ENCODE measurements around the gene HACL1.
"Not testable (repeated sequence)": the region's sequence is repeated elsewhere in the genome, so short reads cannot be mapped to it uniquely, and the experiment has no call there.

HACL1 gene

DNA sequence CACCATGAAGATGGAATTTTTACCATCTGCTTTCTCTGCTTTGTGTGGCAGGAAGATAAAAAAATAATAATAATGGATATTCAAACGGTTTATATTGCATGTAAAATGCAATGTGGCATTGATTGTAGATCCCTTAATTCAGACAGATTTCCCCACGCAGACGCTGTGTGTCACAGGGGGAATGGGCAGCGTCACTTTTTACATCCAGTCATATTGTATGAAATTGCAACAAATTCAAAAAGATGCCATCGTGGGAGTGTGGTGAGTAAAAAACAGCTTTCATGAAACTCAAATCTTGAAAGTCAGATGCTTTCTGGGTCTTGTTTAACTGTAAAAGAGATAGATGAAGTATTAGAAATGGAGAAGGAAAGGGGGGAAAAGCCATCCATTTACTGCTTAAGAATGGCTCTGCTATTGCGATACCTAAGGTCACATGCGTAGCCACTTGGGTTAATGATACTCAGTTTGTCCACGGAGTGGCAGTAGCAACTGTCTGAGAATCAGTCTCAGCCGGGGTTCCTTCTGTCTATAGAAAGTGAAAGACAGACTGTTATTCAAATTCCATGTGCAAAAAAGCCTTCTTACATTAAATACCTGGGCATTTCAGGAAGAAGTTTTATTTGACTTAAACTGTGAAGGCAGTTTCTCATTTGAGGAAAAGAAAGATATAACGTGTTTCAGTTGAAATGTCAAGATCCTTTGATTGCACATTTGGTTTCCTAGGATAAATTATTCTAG lies 28.7 kb upstream of the HACL1 start:
- peak; percentile 19 for DNase-seq

DNA sequence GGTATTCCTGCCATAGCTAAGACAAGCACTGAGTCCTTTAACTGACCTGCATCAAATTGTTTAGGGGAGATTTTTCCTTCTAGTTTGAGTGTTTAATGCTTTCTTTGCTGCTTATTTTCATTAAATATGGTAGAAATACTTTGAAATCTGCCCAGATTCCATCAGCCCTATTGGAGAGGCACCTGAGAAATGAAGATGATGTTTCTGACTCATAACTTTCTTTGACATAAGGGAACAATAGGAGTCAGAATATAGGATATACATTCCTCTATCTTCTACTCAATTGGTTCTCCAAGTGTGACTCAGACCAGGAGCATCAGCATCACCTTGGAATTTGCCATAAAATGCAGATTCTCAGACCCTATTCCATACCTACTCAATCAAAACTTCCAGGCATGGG lies 27.6 kb upstream of the HACL1 start:
- no peak for DNase-seq

DNA sequence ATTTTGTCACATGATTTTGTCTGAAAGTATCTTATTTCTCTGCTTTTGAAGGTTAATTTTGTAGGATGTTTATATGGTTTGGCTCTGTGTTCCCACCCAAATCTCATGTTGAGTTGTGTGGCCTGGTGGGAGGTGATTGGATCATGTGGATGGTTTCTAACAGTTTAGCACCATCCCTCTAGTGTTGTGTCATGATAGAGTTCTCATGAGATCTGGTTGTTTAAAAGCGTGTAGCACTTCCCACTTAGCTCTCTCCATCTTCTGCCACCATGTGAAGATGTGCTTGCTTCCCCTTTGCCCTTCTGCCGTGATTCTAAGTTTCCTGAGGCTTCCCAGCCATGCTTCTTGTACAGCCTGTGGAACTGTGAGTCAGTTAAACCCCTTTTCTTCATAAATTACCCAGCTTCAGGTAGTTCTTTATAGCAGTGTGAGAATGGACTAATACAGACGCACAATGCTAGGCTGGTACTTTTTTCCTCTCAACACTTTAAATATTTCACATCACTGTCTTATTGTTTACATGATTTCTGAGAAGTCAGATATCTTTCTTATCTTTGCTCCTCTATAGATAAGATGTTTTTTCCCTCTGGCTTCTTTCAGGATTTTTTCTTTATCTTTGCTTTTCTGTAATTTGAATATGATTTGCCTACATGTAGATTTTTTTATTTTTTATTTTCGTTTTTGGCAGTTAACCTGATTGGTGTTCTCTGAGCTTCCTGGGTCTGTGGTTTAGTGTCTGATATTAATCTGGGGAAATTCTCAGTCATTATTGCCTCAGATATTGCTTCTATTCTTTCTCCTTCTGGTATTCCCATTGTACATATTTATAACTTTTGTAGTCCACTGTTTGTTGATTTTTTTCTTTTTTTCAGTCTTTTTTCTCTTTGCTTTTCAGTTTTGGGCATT lies 22.4 kb upstream of the HACL1 start:
- DNase-seq = no peak

DNA sequence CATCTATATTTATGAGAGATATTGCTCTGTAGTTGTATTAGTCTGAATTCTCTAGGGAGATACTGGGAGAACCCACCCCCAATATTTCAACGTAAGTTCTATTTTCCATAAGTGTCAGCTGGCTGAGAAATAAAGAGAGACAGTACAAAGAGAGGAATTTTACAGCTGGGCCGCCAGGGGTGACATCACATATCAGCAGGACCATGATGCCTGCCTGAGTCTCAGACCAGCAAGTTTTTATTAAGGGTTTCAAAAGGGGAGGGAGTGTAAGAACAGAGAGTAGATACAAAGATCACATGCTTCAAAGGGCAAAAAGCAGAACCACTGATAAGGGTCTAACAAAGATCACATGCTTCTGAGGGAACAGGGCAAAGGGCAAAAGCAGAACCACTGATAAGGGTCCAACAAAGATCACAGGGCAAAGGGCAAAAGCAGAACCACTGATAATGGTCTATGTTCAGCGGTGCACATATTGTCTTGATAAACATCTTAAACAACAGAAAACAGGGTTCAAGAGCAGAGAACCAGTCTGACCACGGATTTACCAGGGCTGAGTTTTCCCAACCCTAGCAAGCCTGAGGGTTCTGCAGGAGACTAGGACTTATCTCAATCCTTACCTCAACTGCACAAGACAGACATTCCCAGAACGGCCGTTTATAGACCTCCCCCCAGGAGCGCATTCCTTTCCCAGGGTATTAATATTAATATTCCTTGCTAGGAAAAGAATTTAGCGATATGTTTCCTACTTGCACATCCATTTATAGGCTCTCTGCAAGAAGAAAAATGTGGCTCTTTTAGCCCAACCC lies 18.5 kb upstream of the HACL1 start:
- not testable (repeated sequence) for DNase-seq

DNA sequence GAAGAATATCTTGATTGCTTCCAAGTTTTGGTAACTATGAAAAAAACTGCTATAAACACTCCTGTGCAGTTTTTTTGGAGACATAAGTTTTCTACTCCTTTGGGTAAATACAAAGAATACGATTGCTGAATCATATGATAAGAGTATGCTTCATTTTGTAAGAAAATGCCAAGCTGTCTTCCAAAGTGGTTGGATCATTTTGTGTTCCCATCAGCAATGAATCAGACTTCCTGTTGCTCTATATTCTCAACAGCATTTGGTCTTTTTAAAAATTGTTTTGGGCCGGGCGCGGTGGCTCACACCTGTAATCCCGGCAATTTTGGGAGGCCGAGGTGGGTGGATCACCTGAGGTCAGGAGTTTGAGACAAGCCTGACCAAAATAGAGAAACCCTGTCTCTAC lies 14.7 kb upstream of the HACL1 start:
- no peak for DNase-seq

DNA sequence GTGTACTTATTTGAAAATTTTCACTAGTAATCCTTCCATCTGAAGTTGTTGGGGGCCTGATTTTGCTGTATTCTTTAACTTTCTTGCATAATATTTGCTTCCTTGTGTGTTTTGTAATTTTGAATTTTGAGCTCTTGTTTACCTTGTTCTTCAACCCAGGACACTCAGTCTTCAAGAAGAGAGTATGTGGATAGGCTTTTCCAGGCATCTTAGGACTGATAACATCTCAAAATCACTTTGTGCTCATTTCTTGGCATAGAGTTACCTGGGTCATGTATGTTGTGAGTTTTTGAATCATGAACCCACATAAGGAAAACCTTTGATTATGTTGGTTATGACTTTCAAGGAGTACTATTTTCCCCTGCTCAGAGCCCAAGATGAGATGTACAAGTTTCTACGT lies 13.6 kb upstream of the HACL1 start:
- no peak for DNase-seq

DNA sequence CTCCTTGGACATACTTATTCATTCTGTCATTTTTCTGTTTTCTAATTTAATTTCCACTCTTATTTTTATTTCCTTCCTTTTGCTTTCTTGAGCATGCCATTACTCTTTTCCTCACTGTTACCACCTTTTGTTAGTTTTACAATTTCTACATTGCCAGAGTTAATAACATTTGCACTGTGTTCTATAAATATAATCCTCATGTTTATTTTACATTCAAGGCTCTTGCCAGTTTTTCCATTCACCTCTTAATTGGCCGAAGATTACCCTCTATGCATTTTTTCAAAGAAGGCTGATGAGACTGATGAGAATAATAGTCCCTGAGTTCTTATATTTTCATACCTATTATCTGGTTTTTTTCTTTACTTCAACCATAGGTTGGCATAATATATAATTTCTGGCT lies 10.6 kb upstream of the HACL1 start:
- no peak for DNase-seq

DNA sequence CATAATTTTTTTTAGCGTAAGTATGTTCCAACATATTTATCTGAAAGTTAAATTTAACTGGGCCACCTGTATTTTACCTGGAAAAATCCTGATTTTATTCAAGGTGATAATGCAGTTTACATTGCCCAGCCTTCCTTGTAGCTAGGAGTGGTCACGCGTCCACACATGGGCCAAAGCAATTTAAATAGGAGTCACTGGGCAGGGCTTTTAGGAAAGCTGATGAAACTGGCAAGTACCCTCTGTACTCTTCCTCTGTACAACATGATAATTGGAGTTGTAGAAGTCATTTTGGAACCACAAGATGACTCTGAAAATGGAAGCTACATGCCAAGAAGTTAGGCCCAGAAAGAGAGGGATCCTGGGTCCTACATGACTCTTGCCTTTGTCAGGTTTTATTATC lies 9.6 kb upstream of the HACL1 start:
- DNase-seq = no peak

DNA sequence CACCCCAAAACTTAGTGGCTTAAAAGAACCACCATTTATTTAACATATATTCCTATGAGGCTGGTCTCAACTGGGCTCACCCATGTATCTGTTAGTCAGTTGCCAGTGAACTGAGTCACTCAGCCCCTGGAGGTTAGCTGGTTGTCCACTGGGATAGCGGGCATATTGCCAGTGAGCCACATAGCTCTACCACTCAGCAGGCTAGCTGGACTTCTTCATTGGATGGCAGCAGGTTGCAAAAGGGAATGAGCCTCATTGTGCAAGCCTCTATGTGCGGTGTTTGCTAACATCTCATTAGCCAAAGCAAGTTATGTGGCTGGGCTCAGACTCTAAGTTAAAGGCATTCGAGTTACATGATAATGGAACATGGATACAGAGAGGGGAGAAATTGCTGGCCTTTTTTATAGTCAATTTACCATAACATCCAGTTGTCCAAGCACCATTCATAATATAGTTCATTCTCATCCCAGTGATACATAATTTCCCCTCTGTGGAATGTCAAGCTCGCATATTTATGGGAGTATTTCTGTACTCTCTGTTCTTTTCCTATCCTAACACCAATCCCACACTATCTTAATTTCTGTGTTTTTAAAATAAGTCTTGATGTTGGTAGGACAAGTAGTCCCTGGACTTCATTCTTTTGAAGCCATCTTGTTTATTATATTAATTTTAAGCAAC lies 8.9 kb upstream of the HACL1 start:
- no peak for DNase-seq

DNA sequence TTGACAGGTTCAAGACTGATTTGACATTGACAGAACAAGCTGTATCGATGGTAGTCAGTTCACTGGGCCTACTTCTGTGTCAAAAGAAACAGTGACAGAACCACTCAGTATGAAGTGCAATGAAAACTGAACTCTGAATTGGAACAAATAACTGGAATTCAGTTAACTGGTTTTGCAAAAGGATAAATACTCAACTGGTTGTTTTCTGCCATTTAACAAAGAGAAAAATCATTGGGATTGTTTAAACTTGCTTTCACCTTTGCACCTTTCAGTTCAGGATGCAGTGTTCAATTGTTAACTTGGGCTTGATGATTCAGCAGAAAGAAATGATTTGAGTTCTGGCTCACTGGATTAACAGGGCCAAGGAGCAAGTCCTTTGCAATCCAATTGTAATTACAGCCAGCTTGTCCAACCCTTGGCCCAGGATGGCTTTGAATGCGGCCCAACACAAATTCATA lies 5.1 kb upstream of the HACL1 start:
- DNase-seq = no peak

DNA sequence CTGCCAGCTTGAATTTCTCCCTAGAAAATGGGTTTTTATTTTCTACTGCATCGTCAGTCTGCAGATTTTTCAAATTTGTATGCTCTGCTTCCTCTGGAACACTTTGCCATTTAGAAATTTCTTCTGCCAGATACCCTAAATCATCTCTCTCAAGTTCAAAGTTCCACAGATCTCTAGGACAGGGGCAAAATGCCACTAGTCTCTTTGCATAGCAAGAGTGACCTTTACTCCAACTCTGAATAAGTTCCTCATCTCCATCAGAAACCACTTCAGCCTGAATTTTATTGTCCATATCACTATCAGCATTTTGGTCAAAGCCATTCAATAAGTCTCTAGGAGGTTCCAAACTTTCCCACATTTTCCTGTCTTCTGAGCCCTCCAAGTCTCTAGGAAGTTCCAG lies 3.2 kb upstream of the HACL1 start:
- DNase-seq = not testable (repeated sequence)

DNA sequence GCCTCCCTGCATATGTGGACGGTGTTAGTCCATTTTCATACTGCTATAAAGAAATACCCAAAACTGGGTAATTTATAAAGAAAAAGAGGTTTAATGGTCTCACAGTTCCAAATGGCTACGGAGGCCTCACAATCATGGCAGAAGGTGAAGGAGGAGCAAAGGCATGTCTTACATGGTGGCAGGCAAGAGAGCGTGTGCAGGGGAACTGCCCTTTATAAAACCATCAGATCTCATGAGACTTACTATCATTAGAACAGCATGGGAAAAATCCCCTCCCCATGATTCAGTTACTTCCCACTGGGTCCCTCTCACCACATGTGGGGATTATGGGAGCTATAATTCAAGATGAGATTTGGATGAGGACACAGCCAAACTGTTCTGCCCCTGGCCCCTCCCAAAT lies 1.4 kb upstream of the HACL1 start:
- DNase-seq = not testable (repeated sequence)

DNA sequence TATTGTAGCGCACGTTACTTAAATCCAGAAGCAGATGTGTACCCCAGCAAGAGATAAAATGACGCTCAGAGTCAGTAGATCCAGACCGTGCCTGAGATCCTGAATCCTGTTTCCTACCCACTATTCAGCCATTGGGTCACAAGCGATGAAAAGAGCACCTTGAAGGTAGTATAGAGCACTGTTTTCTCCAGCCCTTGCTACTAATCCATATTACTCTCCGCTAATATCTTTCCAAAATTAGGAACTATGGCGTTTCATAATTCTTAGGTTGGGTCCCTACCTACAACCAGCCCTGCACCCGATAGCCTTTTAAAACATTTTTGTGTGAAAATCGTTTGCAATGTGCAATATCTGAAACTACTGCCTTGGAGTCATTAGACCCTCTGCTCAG lies 772 bp upstream of the HACL1 start:
- no peak for DNase-seq

DNA sequence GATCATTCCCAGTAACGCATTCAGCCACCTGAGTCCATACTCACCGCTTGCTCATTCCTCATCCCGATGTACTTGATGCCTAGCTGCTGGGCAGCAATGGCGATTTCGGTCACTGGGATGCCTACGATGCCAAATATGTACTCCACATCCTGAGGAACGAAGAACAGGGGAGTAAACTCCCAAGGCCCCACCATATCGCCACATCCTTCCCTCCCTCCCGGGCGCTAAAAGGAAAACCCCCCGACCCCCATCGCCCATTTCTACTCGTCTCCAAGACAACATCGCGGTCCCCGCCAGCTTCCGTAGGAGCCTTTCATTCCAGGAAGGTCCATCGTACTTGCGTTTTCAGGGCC lies 347 bp downstream of the HACL1 start:
- no peak for DNase-seq

DNA sequence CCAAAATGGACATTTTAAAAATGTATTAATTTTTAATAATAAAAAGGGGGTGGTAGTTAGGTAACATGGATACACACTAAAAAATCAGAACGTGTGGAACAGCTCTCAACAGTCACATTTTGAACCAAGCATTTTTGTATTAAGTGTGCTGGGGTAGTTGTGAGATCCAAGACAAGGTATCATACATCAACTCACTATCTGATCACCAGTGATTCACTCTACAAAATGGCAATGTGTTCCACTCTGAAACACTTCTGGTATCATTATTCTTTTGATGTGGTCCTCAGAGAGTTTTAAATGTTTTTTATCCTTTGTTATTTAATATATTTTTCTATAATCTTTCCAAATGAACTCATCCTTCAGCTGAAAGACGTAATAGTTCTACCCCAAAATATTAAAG lies 5.4 kb downstream of the HACL1 start:
- no peak for DNase-seq

DNA sequence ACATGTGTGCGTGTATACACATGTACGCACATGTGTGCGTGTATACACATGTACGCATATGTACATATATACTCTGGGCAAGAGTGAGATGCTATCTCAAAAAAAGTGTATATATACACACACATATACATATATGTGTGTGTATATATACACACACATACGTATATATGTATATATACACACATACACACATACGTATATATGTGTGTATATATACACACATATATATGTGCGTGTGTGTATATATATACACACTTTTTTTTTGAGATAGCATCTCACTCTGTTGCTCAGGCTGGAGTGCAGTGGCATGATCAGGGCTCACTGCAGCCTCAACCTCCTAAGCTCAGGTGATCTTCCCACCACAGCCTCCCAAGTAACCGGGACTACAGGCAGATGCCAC lies 8.4 kb downstream of the HACL1 start:
- DNase-seq = no peak

DNA sequence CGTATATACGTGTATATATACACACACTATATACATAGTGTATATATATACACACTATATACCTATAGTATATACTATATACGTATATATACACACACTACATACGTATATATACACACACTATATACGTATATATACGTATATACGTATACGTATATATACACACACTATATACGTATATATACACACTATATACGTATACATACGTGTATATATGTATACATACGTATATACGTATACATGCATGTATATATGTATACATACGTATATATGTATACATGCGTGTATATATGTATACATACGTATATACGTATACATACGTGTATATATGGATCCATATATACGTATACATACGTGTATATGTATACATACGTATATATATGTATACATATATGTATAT lies 9.4 kb downstream of the HACL1 start:
- no peak for DNase-seq

DNA sequence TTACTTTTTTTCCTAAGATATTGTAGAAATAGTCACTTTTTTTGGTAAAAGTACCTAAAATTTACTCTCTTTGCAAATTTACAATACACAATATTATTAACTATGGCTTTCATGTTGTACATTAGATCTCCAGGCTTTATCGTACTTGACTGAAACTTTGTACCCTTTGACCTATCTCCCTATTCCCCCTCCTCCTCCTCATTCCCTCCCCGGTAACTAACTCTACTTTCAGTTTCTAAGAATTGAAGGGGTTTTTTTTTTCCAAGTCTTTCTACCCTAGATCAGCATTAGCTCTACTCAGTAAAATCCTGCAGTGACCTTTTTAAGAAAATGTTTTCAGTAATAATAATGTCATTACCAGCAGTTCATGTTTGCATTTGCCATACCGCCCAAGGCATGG lies 10.1 kb downstream of the HACL1 start:
- DNase-seq = no peak

DNA sequence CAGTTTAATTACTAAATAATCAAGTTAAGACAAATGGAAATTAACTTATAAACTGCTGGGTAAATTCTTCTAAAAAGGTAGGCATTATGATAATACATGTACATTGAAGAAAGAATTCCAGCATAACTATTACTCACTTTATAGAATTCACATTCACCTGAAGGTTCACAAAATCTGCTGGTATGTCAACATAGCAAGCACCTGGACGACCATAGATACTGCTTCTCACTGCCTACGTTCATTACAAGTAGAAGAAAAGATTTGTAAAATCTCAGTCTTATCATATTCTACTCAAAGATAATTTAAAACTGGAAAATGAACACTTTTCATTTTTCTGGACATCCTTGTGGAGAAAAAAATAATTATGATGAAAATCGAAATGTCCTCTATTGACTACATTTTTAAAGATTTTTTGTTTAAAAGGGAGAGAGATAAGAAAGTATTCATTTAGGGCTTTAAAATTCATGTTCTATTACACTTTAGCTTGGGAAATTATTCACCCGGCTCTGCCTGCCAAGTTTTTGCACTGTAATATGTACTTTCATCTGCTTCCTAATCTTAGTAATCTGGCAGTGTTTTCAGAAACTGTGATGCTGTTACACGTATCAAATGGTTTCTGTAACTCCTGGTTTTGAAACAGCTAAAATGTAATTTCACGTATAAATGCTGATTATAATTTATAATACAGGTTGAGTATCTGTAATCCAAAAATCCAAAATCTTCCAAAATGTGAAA lies 16.1 kb downstream of the HACL1 start:
- no peak for DNase-seq

DNA sequence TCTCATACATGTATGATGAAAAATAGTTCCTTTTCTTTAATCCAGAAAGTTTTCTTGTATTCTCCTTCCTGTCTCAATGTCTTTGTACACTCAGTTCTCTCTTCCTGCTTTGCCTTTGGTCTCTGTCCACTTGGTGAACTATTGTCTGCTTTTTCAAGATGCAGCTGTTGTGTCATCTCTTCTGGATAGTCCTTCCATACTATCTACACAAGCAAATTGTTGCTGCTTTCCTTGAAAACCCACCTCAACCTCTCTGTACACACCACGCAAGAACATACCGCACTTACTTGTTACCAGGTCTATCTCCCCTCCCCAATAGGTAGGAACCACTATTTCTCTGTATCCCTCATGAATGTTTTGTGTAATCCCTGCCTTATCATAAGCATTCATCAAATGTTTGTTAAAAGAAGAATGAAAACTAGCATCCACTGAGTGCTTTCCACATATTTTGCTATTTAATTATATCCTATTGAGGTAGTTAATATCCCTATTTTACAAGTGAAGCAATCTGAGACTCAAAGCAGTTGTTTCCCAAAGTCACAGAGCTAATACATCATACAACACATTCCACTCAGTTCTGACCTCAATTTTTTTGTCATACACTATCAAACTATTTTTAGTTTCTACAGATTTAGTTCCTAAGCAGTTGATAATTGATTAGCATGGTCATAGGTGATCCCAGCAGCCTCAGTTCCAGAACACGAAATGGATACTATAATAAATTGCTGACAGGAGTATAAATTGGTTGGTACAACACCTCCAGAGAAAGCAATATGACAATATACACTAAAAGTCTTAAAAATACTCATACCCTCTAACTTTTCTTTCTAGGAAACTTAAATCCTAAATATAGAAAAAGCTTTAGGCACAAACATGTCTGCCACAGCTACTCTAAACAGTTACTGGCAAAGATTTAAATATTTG lies 19.6 kb downstream of the HACL1 start:
- no peak for DNase-seq

DNA sequence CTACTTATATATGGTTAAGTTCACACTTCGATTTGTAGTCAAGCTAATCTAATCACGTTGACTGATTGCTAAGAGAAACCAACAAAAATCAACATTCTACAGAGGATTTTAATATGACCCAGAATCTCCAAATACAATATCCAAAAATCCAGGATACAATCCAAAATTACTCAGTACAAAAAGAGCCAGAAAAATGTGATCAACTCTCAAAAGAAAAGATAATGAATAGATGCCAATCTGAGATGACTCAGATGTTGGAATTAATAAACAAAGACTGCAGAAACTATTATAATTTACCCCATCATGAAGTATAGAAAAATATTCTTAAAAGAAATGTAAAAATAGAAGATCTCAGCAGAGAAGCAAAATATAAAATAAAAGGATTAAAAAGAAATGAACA lies 22.3 kb downstream of the HACL1 start:
- DNase-seq = no peak
